Esophagus squamous epithelium (tissue), 5 donors: Measurements from ENCODE around the gene NTF4. TPM values are rescaled to one million over a fixed set of nuclear protein-coding genes. Genes with fewer than 3 reads are reported as not detected.
A peak's percentile ranks its signal among the peaks of the same experiment; 100 is the strongest.
"Not testable (repeated sequence)": the region's sequence is repeated elsewhere in the genome, so short reads cannot be mapped to it uniquely, and the experiment has no call there.

Source experiments
- DNase-seq: peaks from one replicate; lab custom pipeline; 2025; lab: John Stamatoyannopoulos, UW
- H3K27ac ChIP-seq, 4 donors: fragments of 200-600 bp; sonication (generic); one replicate each; pipeline ENCODE4 v1.5.1; 2016 to 2019; ENCODE audit warnings: mild to moderate bottlenecking in 1 of 4
- H3K27me3 ChIP-seq, 4 donors: fragments of 200-600 bp; sonication (generic); 1 replicate in 3 of 4; 2 replicates in 1 of 4; pipeline versions ENCODE4 v1.5.1 to v1.6.0; 2017 to 2021; ENCODE audit warnings: antibody characterized with exemption in 1 of 4
- H3K36me3 ChIP-seq, 3 donors: fragments of 200-600 bp; sonication (generic); one replicate each; pipeline ENCODE4 v1.5.1; 2016 to 2019
- H3K4me1 ChIP-seq, 3 donors: fragments of 200-600 bp; sonication (generic); one replicate each; pipeline ENCODE4 v1.5.1; 2017 to 2019
- H3K4me3 ChIP-seq, 4 donors: fragments of 200-600 bp; sonication (generic); 1 replicate in 3 of 4; 2 replicates in 1 of 4; pipeline ENCODE4 v1.5.1; 2016 to 2019; ENCODE audit warnings: mild to moderate bottlenecking in 2 of 4, moderate library complexity in 1 of 4
- H3K9me3 ChIP-seq, 3 donors: fragments of 200-600 bp; sonication (generic); one replicate each; pipeline ENCODE4 v1.5.1; 2016 to 2019
- CTCF ChIP-seq, 6 experiments: fragments of 450-650 bp in 4 of 6; fragments of 200-600 bp in 2 of 6; sonication (generic) in 2 of 6; IDR thresholded peaks; one replicate each; pipeline ENCODE4 v1.5.1; 2016 to 2019; ENCODE audit warnings: antibody characterized with exemption in 6 of 6, mild to moderate bottlenecking in 4 of 6, moderate library complexity in 4 of 6
- POLR2A ChIP-seq, 4 donors: fragments of 450-650 bp; IDR thresholded peaks; one replicate each; pipeline ENCODE4 v1.6.1; 2017; ENCODE audit warnings: antibody characterized with exemption in 4 of 4, mild to moderate bottlenecking in 4 of 4, moderate library complexity in 3 of 4
- WGBS, 2 donors: methylation state at CpG; one replicate each; pipeline ENCODE4 v1.1.5; 2018; 5-methylcytosine and 5-hydroxymethylcytosine counted together
- intact Hi-C: fragments of 100-400 bp; cut with DNase I; formaldehyde crosslinking; loops from one replicate; pipeline ENCODE4 v1.15.0; 2022
- total RNA-seq, 4 donors: library from RNA; depleted of rRNA; stranded (reverse); fragments of >200 nt; gene quantifications; one replicate each; pipeline ENCODE4 v1.1.0, GENCODE V29; 2016
- donor health status: DM: yes; HTN: yes; CAD: no.

Gene NTF4
- total RNA-seq, 4 donors from 2014 or later, result 1.2 to 5.3 (median 2.0) TPM

GRCh38 chr19:49059053-49059452, 5.6 kb downstream of the NTF4 start:
- H3K4me1 ChIP-seq, result peaks cover 16 to 42% (median 19%) of the 10 kb centered on the region in 3 donors
- no peaks in the 10 kb centered on the region for H3K9me3 ChIP-seq
- H3K27me3 ChIP-seq, result peaks cover 0 to 74% (median 2%) of the 10 kb centered on the region in 4 donors
- WGBS, 2 donors, result 52 to 56% methylated on average over 4 to 7 of the region's 9 CpGs
- no peak overlapping the region for H3K4me3 ChIP-seq
- no peaks in the 10 kb centered on the region for H3K36me3 ChIP-seq
- intact Hi-C loops, result no loop called here
- TF ChIP-seq CTCF (IDR thresholded peaks at IDR 0.05) (no peak), POLR2A (IDR thresholded peaks at IDR 0.05) (no peak)
- no peak for DNase-seq
- no peak overlapping the region for H3K27ac ChIP-seq

GRCh38 chr19:49058562-49058961, 6.1 kb downstream of the NTF4 start:
- Histone ChIP-seq H3K27ac (no peak overlapping the region), H3K36me3 (no peaks in the 10 kb centered on the region), H3K27me3 (peaks cover 0 to 69% (median 2%) of the 10 kb centered on the region in 4 donors), H3K4me1 (peaks cover 16 to 38% (median 19%) of the 10 kb centered on the region in 3 donors), H3K9me3 (no peaks in the 10 kb centered on the region), H3K4me3 (no peak overlapping the region)
- intact Hi-C loops, result no loop called here
- DNase-seq, result no peak
- TF ChIP-seq CTCF (IDR thresholded peaks at IDR 0.05), result no peak
- TF ChIP-seq POLR2A (IDR thresholded peaks at IDR 0.05), result no peak
- WGBS, 2 donors, result 11 to 27% methylated on average over 2 of the region's 10 CpGs

- Histone ChIP-seq H3K4me3 (peak within 1 kb of the TSS; percentile 39 to 78 (median 54)), H3K4me1 (peaks cover 16 to 31% (median 19%) of the 10 kb centered on the region in 3 donors), H3K27me3 (peaks cover 0 to 61% (median 2%) of the 10 kb centered on the region in 4 donors), H3K27ac (no peak within 1 kb of the TSS), H3K9me3 (no peaks in the 10 kb centered on the region), H3K36me3 (no peaks in the 10 kb centered on the region)
- DNase-seq, result no peak
- WGBS, 2 donors, result 0 to 6% methylated on average over 13 to 21 of the region's 38 CpGs
- no peak for TF ChIP-seq CTCF (IDR thresholded peaks at IDR 0.05)
- no peak for TF ChIP-seq POLR2A (IDR thresholded peaks at IDR 0.05)
- intact Hi-C loops, result no loop called here
Observed at GRCh38 chr19:49057636-49058234, 6.9 kb downstream of the NTF4 start, which contains the start of gene CGB7. Gene CGB7, minus strand, starts transcription at chr19:49057749. Its CDS starts 2,374 bp downstream, at chr19:49055375.

GRCh38 chr19:49056902-49057596, 7.6 kb downstream of the NTF4 start:
- DNase-seq, H3K9me3 ChIP-seq, H3K36me3 ChIP-seq, intact Hi-C loops, H3K27ac ChIP-seq: not testable (repeated sequence)
- H3K27me3 ChIP-seq, result peaks cover 0 to 54% (median 2%) of the 10 kb centered on the region in 4 donors
- peak overlapping the region; percentile 39 to 78 (median 54) for H3K4me3 ChIP-seq
- peaks cover 16 to 31% (median 19%) of the 10 kb centered on the region in 3 donors for H3K4me1 ChIP-seq
- WGBS, 2 donors, result 1 to 5% methylated on average over 5 to 9 of the region's 34 CpGs

- DNase-seq, result no peak
- intact Hi-C loops, result no loop called here
- 0% methylated on average over 7 of the region's 63 CpGs; no CpG with 5 or more reads in 1 of the 2 donors for WGBS, 2 donors
- peak overlapping the region; percentile 39 to 78 (median 54) for H3K4me3 ChIP-seq
- no peaks in the 10 kb centered on the region for H3K36me3 ChIP-seq
- peaks cover 0 to 46% (median 2%) of the 10 kb centered on the region in 4 donors for H3K27me3 ChIP-seq
- peak overlapping the region in 1 of 4 donors; percentile 31 for H3K27ac ChIP-seq
- H3K9me3 ChIP-seq, result no peaks in the 10 kb centered on the region
- TF ChIP-seq POLR2A (IDR thresholded peaks at IDR 0.05), result no peak
- TF ChIP-seq CTCF (IDR thresholded peaks at IDR 0.05), result peak in 5 of 6 experiments; percentile 17 to 49 (median 27)
- peaks cover 16 to 31% (median 19%) of the 10 kb centered on the region in 3 donors for H3K4me1 ChIP-seq
Observed at GRCh38 chr19:49056101-49056901, 8.3 kb downstream of the NTF4 start.

GRCh38 chr19:49050376-49051033, 14.1 kb downstream of the NTF4 start:
- H3K27ac ChIP-seq, H3K9me3 ChIP-seq, H3K4me1 ChIP-seq, intact Hi-C loops, H3K36me3 ChIP-seq, H3K27me3 ChIP-seq, DNase-seq, H3K4me3 ChIP-seq: not testable (repeated sequence)
- 52 to 55% methylated on average over 5 to 11 of the region's 24 CpGs for WGBS, 2 donors

GRCh38 chr19:49049834-49050233, 14.8 kb downstream of the NTF4 start:
- H3K36me3 ChIP-seq, H3K27me3 ChIP-seq, H3K9me3 ChIP-seq, H3K27ac ChIP-seq, H3K4me3 ChIP-seq, DNase-seq, H3K4me1 ChIP-seq, intact Hi-C loops: not testable (repeated sequence)
- 78 to 96% methylated on average over 2 to 3 of the region's 4 CpGs for WGBS, 2 donors
